OCI-LY3 (cell line): ENCODE data around the gene SPNS2.

Experiments used
- H2AFZ ChIP-seq: fragments of 200-600, 300-600 bp; shearing (Covaris generic); 2 replicates; pipeline ENCODE4 v1.6.0; 2014; ENCODE audit warnings: antibody characterized with exemption, low read depth, low read length
- H3K27ac ChIP-seq: fragments of 200-600, 300-600 bp; sonication (generic); 2 replicates; pipeline ENCODE4 v1.5.1; 2014; ENCODE audit warnings: mild to moderate bottlenecking, low read length, moderate library complexity, mixed read lengths
- H3K27me3 ChIP-seq: fragments of 200-600, 300-600 bp; sonication (generic); 2 replicates; pipeline ENCODE4 v1.6.1; 2014; ENCODE audit warnings: low read depth, low read length, mixed read lengths
- H3K36me3 ChIP-seq: fragments of 200-600, 300-600 bp; sonication (generic); replicated peaks from 2 replicates; pipeline ENCODE3; 2014; ENCODE audit warnings: low read depth, low read length, mixed read lengths
- H3K4me1 ChIP-seq: fragments of 300-600, 200-600 bp; sonication (generic); 2 replicates; pipeline ENCODE4 v1.6.1; 2014; ENCODE audit warnings: low read length, mixed read lengths
- H3K4me2 ChIP-seq: fragments of 200-600, 300-600 bp; sonication (generic); 2 replicates; pipeline ENCODE4 v1.6.1; 2014; ENCODE audit warnings: low read length, mixed read lengths
- H3K4me3 ChIP-seq: fragments of 300-600, 200-600 bp; sonication (generic); 2 replicates; pipeline ENCODE4 v1.5.1; 2014; ENCODE audit warnings: antibody characterized with exemption, mild to moderate bottlenecking, low read length, moderate library complexity
- H3K79me2 ChIP-seq: fragments of 300-600, 200-600 bp; shearing (Covaris generic); 2 replicates; pipeline ENCODE4 v1.6.1; 2014; ENCODE audit warnings: mild to moderate bottlenecking, low read length, mixed read lengths
- H3K9ac ChIP-seq: fragments of 300-600, 200-600 bp; shearing (Covaris generic); 2 replicates; pipeline ENCODE4 v1.6.0; 2014; ENCODE audit warnings: mild to moderate bottlenecking, low read length, moderate library complexity
- H3K9me3 ChIP-seq: fragments of 200-600, 300-600 bp; shearing (Covaris generic); 2 replicates; pipeline ENCODE4 v1.6.1; 2014; ENCODE audit warnings: low read length, mixed read lengths; ENCODE audit not compliant: insufficient read depth
- H4K20me1 ChIP-seq: fragments of 200-600, 300-600 bp; sonication (generic); 2 replicates; pipeline ENCODE4 v1.6.1; 2016; ENCODE audit warnings: low read length, mixed read lengths; ENCODE audit not compliant: insufficient read depth
- EZH2phosphoT487 ChIP-seq: fragments of 200-600 bp; shearing (Covaris generic); IDR thresholded peaks from 2 replicates; pipeline ENCODE4 v1.6.1; 2018; ENCODE audit warnings: antibody characterized with exemption, mixed run types, low read depth
- TF ChIP-seq, protein P1 (sequence below): fragments of 200-600, 300-600 bp; sonication (generic); IDR thresholded peaks from 2 replicates; pipeline ENCODE4 v1.5.1; 2014; ENCODE audit warnings: antibody characterized with exemption, low read length, low read depth

Gene SPNS2

DNA sequence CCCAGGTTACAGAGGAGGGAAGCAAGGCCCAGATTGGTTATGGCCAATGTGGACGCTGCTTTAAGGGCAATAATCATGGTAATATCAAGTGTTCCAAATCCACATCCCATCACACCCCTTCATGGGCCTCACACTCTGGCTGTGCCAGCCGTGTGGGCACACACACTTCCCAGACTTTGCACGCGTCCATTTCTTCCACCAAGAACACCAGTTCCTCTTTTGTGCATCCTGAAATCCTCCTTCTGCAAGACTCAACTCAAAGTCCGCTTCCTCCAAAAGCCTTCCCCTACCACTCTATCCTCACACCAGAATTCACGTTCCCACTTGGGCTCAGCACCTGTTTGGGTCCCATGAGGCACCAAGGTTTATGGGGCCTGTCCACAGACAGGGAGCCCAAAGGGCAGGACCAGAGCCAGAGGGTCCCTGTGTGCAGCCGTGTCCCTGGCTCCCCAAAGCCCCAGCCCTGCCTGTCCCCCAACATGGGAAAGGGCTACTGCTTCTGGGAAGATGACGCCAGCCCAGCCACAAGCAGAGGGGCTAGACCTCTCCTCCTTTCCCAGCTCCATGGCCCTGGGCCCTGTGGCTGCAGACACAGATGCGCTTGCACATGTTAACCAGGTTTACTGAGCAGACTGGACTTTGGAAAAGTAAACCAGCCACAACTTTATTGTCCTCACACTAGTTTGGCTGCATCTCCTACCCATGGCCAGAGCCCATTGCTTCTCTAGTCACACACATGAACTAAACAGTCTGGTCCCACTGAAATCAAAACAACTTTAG, 44.7 kb upstream of the SPNS2 start:
- Histone ChIP-seq H3K9me3 (no peaks in the 10 kb centered on the region), H3K27me3 (no peaks in the 10 kb centered on the region), H3K9ac (no peak overlapping the region), H3K27ac (no peak overlapping the region), H4K20me1 (no peaks in the 10 kb centered on the region), H3K4me1 (no peaks in the 10 kb centered on the region), H3K4me2 (no peak overlapping the region), H3K79me2 (no peaks in the 10 kb centered on the region), H2AFZ (no peak overlapping the region), H3K4me3 (no peak overlapping the region), H3K36me3 (no peaks in the 10 kb centered on the region)
- TF ChIP-seq, protein P1, sequence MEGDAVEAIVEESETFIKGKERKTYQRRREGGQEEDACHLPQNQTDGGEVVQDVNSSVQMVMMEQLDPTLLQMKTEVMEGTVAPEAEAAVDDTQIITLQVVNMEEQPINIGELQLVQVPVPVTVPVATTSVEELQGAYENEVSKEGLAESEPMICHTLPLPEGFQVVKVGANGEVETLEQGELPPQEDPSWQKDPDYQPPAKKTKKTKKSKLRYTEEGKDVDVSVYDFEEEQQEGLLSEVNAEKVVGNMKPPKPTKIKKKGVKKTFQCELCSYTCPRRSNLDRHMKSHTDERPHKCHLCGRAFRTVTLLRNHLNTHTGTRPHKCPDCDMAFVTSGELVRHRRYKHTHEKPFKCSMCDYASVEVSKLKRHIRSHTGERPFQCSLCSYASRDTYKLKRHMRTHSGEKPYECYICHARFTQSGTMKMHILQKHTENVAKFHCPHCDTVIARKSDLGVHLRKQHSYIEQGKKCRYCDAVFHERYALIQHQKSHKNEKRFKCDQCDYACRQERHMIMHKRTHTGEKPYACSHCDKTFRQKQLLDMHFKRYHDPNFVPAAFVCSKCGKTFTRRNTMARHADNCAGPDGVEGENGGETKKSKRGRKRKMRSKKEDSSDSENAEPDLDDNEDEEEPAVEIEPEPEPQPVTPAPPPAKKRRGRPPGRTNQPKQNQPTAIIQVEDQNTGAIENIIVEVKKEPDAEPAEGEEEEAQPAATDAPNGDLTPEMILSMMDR = no peak
- TF ChIP-seq EZH2phosphoT487 = no peak

DNA sequence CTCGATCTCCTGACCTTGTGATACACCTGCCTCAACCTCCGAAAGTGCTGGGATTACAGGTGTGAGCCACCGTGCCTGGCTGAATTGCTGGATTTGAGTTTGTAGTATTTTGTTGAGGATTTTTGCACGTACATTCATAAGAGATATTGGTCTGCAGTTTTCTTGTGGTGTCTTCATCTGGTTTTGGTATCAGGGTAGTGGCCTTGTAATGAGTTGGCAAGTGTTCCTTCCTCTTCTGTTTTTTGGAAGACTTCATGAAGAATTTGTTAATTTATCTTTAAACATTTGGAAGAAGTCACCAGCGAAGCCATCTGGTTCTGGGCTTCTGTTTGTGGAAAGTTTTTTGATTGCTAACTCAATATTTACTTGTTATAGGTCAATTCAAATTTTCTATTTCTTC, 38.0 kb upstream of the SPNS2 start:
- H4K20me1 ChIP-seq = no peaks in the 10 kb centered on the region
- no peak overlapping the region for H2AFZ ChIP-seq
- no peaks in the 10 kb centered on the region for H3K79me2 ChIP-seq
- TF ChIP-seq EZH2phosphoT487 = no peak
- TF ChIP-seq, protein P1 = no peak
- no peaks in the 10 kb centered on the region for H3K27me3 ChIP-seq
- H3K36me3 ChIP-seq = no peaks in the 10 kb centered on the region
- H3K9ac ChIP-seq = no peak overlapping the region
- no peak overlapping the region for H3K27ac ChIP-seq
- no peak overlapping the region for H3K4me3 ChIP-seq
- H3K4me1 ChIP-seq = no peaks in the 10 kb centered on the region
- H3K9me3 ChIP-seq = no peaks in the 10 kb centered on the region
- H3K4me2 ChIP-seq = no peak overlapping the region

DNA sequence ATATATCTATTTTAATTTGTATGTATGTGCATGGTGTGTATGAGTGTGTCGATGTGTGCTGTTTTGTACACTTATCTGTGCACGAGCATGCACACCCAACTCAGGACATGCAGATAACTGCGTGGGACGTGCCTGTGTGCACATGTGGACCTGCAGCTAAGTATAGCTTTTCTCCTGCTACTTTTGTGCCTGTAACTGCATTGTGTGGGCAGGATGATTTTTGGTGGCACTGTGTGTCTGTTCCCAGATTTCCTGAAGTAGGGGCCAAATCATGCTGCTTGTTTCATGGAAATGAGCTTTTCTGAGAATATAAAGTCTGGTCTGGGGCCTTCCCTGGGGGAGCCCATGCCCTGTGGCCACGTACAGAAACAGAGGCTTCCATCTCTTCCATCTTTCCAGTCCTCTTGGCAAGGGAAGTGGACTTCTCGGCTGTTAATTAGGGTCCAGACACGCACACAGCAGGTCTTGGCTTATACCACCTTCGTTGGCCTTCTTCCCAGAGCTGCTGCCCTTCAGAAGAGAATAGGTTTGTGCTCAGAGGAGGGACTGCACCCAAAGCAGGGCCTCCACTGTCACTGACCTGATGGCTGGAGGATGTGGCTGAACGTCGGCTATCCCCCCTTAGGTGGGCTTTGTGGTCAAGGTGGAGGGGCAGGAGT, 34.7 kb upstream of the SPNS2 start:
- Histone ChIP-seq H3K9me3 (no peaks in the 10 kb centered on the region), H3K9ac (no peak overlapping the region), H3K79me2 (no peaks in the 10 kb centered on the region), H2AFZ (no peak overlapping the region), H3K27ac (no peak overlapping the region), H3K4me2 (no peak overlapping the region), H4K20me1 (no peaks in the 10 kb centered on the region), H3K27me3 (no peaks in the 10 kb centered on the region), H3K4me3 (no peak overlapping the region), H3K36me3 (no peaks in the 10 kb centered on the region), H3K4me1 (no peaks in the 10 kb centered on the region)
- TF ChIP-seq, protein P1 = no peak
- no peak for TF ChIP-seq EZH2phosphoT487

DNA sequence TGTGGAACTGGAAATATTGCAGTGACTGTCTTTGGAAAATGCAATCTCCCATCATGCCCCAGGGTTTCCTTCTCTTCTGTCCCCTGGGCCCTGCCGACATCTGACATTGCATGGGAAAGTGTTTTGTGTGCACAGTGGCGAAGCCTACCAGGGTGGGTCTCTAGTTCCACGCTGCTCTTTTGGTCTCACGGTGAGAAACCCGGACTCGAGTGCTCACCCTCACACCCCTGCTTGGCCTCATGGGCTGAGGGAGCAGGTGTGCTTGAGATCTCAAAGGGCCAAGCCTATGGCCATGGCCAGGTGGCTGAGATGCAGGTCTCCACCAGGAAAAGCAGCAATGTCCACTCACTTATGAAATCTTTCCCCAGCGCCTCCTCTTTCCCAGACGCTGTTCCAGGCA, 32.9 kb upstream of the SPNS2 start:
- Histone ChIP-seq H4K20me1 (no peaks in the 10 kb centered on the region), H3K27ac (no peak overlapping the region), H2AFZ (no peak overlapping the region), H3K79me2 (no peaks in the 10 kb centered on the region), H3K4me2 (no peak overlapping the region), H3K4me1 (no peaks in the 10 kb centered on the region), H3K9ac (no peak overlapping the region), H3K4me3 (no peak overlapping the region), H3K27me3 (no peaks in the 10 kb centered on the region), H3K36me3 (no peaks in the 10 kb centered on the region), H3K9me3 (no peaks in the 10 kb centered on the region)
- TF ChIP-seq EZH2phosphoT487 = no peak
- TF ChIP-seq, protein P1 = no peak
